NCI-H510A treated with DMSO at 0.1 percent for 48 hours (cell line): ENCODE data around the gene CPED1.
A peak's percentile ranks its signal among the peaks of the same experiment; 100 is the strongest.
"Not testable (repeated sequence)": the region's sequence is repeated elsewhere in the genome, so short reads cannot be mapped to it uniquely, and the experiment has no call there.

Experiments used
- DNase-seq: peaks from one replicate; lab custom pipeline; 2025; lab: John Stamatoyannopoulos, UW

The CPED1 gene

DNA sequence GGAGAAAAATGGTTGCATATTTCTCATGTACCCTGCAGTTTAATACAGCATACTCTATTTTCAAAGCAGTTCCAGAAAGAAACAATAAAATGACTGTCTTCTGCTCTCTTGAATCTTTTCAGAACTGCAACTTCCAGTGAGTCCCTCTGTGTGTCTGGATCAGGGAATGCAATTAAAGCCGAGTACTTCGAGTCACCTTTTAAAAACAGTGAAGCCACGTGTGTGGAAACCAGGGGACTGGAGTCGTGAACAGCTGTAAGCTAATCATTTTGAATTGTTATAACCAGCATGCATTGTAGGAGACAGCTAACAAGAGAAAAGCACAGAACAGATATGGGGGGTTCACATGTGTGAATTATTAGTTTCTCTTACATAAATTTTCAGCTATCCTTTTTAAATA, 109.1 kb downstream of the CPED1 start:
- no peak for DNase-seq

DNA sequence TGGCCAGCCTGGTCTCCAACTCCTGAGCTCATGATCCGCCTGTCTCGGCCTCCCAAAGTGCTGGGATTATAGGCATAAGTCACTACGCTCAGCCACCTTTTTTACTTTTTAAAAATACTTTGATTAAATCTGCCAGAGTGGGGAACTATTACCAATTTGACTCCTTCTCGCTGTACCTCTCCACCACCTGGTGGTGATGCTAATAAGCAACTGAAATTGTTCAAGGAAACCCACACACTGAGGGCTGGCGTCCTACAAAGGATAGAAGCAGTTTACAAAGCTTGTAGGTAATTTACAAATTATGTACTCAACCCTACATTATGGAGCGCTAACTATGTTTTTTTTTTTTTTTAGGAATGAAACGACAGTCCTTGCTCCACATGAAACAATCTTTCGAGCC, 111.1 kb downstream of the CPED1 start:
- DNase-seq = no peak

DNA sequence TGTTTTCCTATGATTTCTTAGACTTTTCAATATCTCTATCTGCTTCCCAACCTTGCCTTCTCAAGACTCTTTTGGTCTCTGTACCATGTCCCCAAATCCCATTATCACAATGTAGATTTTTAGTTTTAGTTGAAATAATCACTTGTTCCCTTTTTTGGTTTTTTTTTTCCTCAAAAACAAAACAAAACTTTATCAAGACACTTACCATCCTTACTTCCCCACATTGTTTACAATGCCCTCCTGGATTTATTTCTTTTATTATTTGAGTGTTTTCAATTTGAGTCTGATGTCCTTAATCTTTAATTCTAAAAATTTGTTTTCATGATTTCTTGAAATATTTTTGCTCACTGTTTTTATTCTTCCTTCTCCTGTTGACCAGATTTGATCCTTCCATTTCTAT, 112.6 kb downstream of the CPED1 start:
- DNase-seq = no peak

DNA sequence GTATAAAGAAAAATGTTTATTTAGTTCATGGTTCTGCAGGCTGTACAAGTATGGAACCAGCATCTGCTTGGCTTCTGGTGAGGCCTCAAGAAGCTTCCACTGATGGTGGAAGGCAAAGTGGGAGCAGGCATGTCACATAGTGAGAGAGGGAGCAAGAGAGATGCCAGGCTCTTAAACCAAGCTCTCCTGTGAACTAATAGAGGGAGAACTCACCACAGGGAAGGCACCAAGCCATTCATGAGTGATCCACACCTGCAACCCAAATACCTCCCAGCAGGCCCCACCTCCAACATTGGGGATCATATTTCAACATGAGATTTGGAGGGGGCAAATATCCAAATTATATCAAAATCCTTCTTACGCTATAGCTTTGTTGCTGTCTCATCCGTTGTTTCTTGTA, 113.1 kb downstream of the CPED1 start:
- no peak for DNase-seq

DNA sequence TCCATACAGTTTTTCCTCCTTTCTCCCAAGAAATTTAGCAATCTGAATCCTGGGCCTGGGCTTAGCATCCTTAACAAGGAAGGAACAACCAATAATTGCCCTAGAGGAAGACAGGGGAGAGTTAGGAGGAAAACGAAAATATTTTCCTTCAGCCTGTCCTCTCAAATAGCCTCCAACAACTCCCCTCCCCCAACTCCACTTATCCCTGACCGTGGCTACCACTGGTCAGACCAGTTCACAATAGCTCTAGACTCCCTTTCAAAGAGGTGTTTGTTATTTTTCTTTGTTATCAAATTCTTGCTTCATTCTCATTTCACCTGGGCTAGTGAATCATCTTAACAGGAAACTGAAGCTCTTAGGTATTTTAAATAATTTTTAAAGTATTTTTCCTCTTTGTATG, 114.1 kb downstream of the CPED1 start:
- DNase-seq = peak; percentile 47

DNA sequence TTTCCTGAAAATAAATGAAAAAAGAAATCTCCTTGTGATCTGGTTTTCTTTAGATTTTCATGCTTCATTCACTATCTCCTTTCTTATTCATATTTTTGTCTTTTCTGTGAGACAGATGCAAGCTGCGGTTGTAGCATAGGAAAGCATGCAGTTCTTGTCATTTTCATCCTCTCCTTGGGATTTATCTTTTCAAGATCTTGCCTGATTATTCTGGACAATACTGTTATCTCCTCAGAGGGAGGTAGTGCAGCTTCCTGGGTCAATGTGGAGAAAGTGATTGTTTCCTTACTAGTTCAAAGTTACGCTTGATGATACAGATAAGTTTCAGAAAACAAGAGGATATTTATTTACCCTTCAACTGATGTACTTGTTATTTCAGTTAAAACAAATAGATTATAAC, 114.6 kb downstream of the CPED1 start:
- DNase-seq = no peak

DNA sequence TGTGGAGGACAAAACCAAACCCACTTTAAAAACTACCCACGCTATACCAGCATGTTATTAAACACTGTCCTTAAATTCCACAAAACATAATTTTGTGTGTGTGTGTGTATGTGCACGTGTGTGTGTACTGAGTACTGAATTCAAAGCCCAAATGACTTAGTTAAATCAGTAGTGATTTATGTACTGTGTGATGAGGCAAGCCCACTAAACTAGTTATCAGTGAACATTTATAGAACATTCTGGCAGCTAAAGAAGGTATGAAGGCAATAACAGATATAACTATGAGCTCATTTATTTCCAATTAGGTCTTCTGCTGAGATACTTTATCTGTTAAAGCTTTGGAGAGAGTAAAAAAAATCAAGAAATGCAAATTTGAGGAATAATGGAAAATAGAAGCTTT, 115.1 kb downstream of the CPED1 start:
- no peak for DNase-seq

DNA sequence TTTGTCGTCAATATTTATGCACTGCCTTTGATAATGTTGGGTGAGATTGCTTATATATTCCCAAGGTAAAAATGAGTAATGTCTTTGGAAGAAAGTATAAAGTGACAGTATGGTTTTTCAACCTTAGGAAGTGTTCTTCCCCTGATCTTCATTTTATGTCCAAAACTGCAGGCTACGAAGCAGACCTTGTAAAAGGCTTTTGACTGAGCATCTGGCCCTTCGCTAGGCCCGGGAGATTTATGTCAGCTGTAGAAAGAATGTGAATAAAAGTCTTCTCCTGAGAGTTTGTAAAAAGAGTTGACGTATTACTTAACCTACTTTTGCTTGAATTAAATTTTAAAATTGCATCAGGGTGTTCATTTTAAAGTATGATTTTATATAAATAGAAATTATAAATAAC, 116.8 kb downstream of the CPED1 start:
- DNase-seq = no peak

DNA sequence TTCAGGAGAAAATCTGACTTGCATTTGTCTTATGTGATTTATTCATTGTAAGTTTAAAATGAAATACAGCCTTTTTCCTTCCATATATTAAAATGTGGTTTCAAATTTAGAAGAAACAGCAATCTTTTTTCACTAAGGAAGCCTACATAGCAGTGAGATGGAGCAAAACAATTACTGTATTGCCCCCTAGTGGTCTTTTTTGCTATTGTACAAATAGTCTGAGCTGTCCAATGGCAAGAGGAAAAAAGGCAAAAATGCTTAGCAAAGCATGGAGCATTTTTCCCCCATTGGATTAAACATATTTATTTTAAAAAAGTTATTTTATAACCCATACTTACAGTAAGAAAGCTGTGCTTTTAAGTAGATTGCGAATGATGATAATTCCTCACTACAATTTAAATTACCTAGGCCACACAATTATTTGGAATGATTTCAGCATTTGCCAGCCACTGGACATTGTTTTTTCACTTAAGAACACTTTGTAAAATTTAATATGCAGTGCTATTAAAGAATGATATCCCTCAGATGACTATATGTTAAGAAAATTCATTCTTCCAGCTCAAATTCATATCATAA, 119.5 kb downstream of the CPED1 start:
- peak; percentile 38 for DNase-seq

DNA sequence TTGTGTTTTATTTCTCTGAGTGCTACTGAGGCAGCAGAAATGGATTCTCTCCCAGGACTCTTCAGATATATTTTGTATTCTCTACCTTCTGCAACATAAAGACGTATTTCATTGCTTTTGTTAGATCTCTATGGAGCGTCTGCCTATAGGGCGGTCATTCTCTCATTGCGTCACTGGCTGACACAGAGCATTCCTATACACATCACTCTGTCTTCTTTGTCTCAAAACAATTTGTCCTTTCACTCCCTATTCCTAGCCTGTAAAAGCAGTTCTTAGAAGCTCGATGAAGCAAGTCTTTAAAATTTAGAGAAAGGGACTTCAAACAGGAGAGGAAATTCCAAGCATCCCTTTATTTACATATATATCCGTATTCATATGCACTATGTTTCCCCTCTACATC, 120.6 kb downstream of the CPED1 start:
- DNase-seq = no peak

DNA sequence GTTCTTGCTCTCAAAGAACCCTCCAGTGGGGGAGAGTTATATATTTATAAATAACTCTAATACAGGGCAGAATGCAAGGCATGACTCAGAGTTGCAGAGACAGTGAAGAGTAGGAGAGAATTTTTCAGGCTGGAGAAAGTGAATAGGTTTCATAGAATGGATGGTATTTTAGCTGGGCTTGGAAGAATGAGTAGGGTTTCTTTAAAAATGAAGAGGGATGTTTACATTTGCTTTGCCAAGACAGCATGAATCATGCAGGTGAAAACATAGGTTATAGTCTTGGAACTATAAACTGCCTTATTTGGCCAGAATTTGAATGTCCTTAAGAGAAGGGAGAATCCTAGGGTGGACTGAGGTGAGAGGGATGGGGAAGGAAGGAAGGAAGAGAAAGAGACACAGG, 124.8 kb downstream of the CPED1 start:
- no peak for DNase-seq

DNA sequence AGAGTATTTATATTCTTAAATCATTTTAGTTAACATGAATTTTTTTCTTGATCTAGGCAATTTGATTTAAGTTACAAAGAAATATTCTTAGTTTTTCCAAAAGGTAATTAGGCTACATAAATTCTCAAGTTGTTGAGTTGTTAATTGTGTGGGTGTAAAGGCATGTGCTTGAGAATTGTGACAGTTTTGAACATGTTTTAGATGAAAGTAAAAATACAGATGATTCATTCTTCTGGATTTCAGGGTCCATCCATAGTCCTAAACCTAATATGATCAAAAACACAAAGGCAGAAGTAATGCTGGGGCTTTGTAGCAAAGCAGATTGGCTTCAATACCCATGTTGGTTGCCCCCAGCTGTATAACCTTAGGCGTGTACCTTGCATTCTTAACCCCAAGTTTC, 127.9 kb downstream of the CPED1 start:
- no peak for DNase-seq

DNA sequence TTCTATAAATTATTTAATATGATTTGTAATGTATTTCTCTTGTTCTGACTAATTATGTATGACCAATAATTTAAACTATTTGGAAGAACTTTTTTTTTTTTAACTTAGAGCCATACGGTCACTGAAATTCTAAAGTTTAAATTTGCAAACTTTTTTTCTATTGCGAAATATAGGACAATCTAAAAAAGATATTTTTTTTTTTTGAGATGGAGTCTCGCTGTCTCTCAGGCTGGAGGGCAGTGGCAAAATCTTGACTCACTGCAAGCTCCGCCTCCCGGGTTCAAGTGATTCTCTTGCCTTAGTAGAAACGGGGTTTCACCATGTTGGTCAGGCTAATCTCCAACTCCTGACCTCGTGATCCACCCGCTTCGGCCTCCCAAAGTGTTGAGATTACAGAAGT, 130.5 kb downstream of the CPED1 start:
- DNase-seq = no peak

DNA sequence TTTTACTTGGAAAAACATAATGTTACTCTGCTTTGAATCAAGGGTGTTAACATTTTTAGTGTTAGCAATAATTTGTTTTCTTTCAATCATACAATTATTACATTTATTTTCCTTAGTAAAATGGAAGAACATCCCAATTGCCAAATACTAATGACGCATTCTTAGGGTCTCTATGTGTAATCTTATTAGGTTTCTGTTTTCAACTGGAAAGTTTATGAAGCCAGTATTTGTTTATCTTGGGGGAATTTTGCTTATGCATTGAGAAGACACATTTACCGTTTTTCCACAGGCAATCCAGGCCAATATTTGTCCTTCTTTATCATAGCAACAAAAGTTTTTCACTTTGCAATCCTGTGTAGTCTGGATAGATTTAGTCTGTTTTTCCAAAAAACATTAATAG, 134.5 kb downstream of the CPED1 start:
- DNase-seq = no peak

DNA sequence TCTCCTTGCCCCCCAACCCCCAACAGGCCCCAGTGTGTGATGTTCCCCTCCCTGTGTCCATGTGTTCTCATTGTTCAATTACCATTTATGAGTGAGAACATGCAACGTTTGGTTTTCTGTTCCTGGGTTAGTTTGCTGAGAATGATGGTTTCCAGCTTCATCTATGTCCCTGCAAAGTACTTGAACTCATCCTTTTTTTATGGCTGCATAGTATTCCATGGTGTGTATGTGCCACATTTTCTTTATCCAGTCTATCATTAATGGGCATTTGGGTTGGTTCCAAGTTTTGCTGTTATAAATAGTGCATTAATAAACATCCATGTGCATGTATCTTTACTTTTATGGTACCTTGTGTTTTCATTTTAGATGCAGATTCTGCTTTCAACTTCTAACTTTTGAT, 136.9 kb downstream of the CPED1 start:
- not testable (repeated sequence) for DNase-seq

DNA sequence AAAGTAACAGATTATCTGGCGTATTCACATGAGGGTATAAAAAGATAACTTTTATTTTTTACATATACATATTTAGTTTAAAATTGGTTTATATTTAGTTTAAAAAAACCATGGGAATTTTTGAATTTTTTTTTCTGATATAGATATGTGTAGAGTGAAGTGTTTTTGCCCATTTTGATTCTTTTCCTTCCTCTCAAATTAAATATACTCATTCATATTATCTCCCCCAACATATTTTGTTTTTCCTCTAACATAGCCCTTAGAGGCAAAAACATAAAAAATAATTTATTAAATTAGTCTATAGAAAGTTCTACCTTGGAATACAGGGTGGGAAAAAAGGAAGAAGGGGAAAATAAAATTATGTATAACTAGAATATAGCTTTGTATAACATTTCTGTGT, 137.7 kb downstream of the CPED1 start:
- no peak for DNase-seq

DNA sequence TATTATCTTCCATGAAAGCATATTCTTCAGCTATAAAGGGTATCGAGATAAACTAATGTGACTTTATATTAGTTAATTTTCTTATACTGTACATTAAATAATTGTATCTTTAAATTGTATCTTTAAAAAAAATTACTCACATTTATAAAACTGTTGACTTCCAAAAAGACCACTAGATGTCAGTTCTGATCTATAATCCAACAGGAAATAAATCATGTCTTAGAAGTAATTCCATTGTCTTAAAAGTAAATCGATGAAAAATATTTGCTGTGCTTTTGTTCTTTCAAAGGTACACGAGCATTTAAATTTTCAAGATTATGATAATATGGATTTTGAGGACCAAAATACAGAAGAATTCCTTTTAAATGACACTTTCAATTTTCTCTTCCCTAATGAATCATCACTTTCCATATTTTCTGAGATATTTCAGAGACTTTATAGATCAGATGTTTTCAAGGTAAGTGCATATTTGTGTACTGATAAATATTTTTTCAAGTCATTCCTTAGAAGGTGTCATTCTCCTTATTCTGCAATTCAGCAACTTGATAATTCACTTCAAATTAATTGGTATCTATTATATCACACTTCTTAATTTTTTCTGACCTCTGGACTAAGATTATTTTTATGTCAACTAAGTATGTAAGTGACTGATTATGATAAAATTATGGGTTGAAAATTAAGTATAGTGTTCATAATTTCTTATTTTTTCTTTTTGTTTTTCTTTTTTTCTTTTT, 138.5 kb downstream of the CPED1 start:
- DNase-seq = no peak

DNA sequence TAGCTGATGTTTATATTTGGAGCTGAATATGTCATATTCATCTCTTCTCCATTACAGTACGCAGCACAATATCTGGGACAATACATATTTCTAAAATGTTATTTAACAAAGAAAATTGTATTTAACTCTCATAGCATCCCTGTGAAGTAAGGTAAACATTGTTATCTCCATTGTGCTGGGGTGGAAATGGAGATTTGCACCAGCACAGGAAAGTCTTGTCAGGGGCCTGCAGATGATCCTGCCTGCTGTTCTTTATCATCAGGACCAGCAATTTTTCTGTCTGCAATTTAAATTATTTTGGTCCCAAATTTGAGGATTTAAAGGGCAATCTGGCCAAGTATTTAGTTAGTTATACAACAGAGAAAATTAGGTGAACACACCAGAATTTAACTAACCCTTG, 144.4 kb downstream of the CPED1 start:
- DNase-seq = no peak

DNA sequence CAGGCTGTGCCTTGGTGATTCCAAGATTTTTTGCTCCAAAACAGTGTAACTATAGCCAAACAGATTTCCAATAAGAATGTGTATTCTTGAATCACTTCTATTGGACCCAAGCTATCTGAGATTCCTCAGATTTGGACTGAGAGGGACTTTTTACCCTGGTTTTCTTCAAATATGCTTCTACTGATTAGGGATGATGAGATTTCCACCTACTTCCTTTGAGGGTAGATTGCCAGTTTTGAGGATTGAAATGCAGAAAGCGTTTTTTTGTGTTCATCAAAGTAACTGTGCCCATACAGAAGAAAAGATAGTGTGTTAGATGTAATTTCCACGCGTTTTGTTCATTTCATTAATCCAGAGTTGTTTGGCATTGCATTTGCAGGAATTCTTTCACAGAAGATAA, 144.9 kb downstream of the CPED1 start:
- DNase-seq = no peak

DNA sequence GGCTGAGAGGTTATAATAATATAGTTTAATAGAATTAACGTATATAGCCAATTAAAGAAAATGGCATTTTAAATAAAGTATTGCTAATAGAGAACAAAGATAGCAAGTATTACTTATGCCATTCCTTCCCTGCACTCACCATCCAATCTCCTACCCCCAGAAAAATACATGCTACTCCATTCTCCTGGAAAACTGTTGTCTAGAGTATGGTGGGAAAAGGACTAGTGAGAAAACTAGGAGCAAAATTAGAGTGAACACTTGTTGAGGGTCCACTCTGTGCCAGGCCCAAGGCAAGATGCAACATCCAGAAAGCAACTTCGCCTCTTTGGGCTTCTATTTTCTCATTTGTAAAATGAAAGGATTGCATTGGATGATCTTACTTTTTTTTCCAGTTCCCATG, 149.1 kb downstream of the CPED1 start:
- no peak for DNase-seq

DNA sequence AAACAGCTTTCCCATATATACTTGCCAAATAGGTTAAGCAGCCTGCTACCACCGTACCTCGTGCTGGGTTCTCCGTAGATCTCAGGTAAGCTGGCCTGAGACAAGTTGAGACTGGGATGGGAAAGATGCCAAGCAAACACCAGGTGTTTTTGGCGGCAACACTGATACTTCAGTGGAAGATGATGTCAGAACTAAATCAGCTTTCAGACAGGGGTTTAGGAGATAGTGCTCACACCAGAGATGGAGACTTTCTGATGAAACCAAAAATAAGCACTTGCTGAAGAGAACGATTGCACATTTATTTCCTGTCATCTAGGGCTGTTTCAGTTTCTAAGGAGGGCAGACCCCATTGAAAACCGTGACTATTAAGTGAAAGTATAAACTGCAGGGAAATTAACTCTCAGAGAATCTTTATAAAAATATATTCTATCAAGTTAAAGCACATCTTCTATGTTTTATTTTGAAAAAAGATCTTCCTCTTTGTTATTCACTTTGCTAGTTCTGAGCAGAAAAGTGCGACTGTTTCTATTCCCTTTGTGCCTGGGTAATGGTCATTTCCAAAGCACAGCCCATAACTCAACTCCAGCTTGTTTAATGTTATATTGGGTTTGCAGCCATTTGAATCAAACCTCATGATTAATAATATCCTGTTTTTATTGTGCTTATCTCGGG, 149.9 kb downstream of the CPED1 start:
- DNase-seq = peak; percentile 90

DNA sequence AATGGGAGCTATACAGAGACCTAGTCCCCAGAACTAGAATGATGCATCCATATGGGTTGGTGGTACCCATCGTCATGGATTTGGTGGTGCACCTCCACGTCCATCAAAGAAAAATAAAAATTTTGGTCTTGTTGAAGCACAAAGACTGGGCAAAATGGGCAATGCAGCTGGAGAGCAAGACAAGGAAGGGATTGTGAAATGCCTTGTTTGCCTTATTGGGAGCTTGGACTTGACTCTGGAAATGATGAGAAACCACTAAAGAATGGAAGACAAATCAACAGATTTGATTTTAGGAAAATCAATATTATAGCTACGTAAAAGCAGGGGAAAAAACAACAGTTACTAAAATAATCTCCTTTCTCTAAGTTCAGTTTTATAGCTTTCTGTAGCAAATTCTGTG, 150.9 kb downstream of the CPED1 start:
- DNase-seq = no peak

DNA sequence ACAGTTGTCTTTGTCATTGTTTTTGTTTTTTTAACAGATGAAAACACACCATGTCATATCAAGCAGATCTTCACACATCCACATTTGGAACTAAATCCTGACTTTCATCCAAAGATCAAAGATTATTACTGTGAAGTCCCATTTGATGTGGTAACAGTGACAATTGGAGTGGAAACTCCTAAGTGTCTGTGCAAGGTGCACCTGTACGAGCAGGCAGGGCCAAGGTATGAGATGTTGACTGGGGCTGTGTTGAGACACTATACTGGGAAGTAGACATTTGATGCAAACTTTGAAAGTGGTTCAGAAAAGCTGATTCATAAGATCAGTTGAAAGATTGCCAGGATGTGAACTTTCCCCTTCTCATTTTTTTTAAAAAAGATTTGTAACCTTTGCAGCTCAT, 152.3 kb downstream of the CPED1 start:
- DNase-seq = no peak

DNA sequence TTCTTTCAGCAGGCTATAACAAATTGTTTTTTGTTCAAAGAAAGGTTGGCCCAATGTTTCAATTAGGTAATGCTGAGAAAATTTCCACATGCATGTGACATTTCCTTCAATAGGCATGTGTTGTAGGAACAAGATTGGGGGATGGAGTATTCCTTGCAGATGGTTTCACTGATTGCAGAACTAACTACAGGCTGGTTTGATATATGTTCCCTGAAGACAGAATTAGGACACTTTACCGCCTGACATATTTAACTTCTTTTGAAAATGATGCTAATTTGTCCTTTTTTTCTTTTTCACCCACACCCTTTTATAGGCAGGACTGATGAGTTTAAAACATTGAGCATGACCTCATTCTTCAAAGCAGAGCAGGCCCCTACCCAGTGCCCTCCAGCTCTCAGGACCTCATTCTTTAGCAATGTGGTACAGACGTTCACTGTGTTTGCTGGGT, 163.3 kb downstream of the CPED1 start:
- DNase-seq = no peak
